GM10266 (cell line): ENCODE measurements around the gene SIX4.
"Not testable (repeated sequence)": the region's sequence is repeated elsewhere in the genome, so short reads cannot be mapped to it uniquely, and the experiment has no call there.

Experiments used
- DNase-seq: peaks from one replicate; pipeline ENCODE4 v3.0.0; 2012; ENCODE audit errors: extremely low spot score
- CTCF ChIP-seq: IDR thresholded peaks from 2 replicates; pipeline ENCODE4 v1.5.1; 2012; ENCODE audit warnings: mild to moderate bottlenecking, low read depth; ENCODE audit not compliant: control insufficient read depth, insufficient read depth; ENCODE audit errors: missing control alignments

The SIX4 gene

GRCh38 chr14:60734465-60735242 is 10.5 kb upstream of the SIX4 start, which contains the start of gene MNAT1:
Gene MNAT1 (plus strand): TSS chr14:60734761. CDS start chr14:60734863, 102 bp downstream.
- peak; percentile 72 for DNase-seq
- TF ChIP-seq CTCF: no peak

- DNase-seq: no peak
- no peak for TF ChIP-seq CTCF
Measured at GRCh38 chr14:60732840-60733483, 8.8 kb upstream of the SIX4 start.

- not testable (repeated sequence) for DNase-seq
Measured at GRCh38 chr14:60731291-60731690, 7.1 kb upstream of the SIX4 start.

GRCh38 chr14:60723116-60723906 is 840 bp downstream of the SIX4 start:
- peak; percentile 47 for DNase-seq
- no peak for TF ChIP-seq CTCF

GRCh38 chr14:60722357-60723115 is 1.6 kb downstream of the SIX4 start:
- TF ChIP-seq CTCF: no peak
- DNase-seq: peak; percentile 50

- DNase-seq: peak; percentile 18
- TF ChIP-seq CTCF: no peak
Measured at GRCh38 chr14:60722107-60722356, 2.1 kb downstream of the SIX4 start.
